Caco-2 (cell line): ENCODE measurements around the gene RYR1. TPM values are rescaled to one million over a fixed set of nuclear protein-coding genes. Genes with fewer than 3 reads are reported as not detected.

Experiments
- BruUV-seq: library from RNA; stranded (reverse); fragments of 400-500 nt; replicated peaks from 2 replicates; lab custom pipeline; 2021; lab: Mats Ljungman, UMichigan
- CTCF ChIA-PET: fragments of 300-600 bp; sonication (Branson Sonifier 250); formaldehyde crosslinking; loops from one replicate; lab custom pipeline; 2022; ENCODE audit warnings: antibody characterized with exemption; lab: Charles Lee
- POLR2A ChIA-PET: fragments of 300-600 bp; sonication (Branson Sonifier 250); formaldehyde crosslinking; loops from one replicate; lab custom pipeline; 2022; ENCODE audit warnings: antibody characterized with exemption; lab: Charles Lee
- DNase-seq, 2 experiments: peaks; one replicate each; pipeline versions ENCODE4 v3.0.0 to v3.0.0-alpha.2; 2020 to 2022
- H3K27me3 ChIP-seq: replicated peaks from 2 replicates; pipeline ENCODE4 v1.6.0; 2011; ENCODE audit warnings: low read length; ENCODE audit not compliant: control insufficient read depth, insufficient read depth
- H3K36me3 ChIP-seq: 2 replicates; pipeline ENCODE4 v1.5.1; 2011; ENCODE audit warnings: low read length; ENCODE audit not compliant: control insufficient read depth, insufficient read depth
- H3K4me1 ChIP-seq: fragments of 250-450 bp; sonication (Bioruptor Pico); 2 replicates; pipeline ENCODE4 v1.5.1; 2020; ENCODE audit warnings: mild to moderate bottlenecking
- H3K4me3 ChIP-seq: 2 replicates; pipeline ENCODE4 v1.5.1; 2011; ENCODE audit warnings: low read depth, mild to moderate bottlenecking, control low read depth, low read length
- H3K9me3 ChIP-seq: fragments of 250-450 bp; sonication (Bioruptor Pico); 2 replicates; pipeline ENCODE4 v1.5.1; 2020; ENCODE audit warnings: mild to moderate bottlenecking, moderate library complexity
- H3K27ac Mint-ChIP-seq: one replicate; pipeline ENCODE4 v1.8.0; 2022; ENCODE audit warnings: mixed read lengths; ENCODE audit not compliant: unreplicated experiment
- H3K27me3 Mint-ChIP-seq: one replicate; pipeline ENCODE4 v1.8.0; 2022; ENCODE audit warnings: mixed read lengths; ENCODE audit not compliant: insufficient read depth, unreplicated experiment
- H3K36me3 Mint-ChIP-seq: one replicate; pipeline ENCODE4 v1.8.0; 2022; ENCODE audit warnings: mild to moderate bottlenecking, mixed read lengths; ENCODE audit not compliant: insufficient read depth, unreplicated experiment
- H3K4me1 Mint-ChIP-seq: one replicate; pipeline ENCODE4 v1.8.0; 2022; ENCODE audit warnings: low read depth, mixed read lengths; ENCODE audit not compliant: unreplicated experiment
- H3K4me3 Mint-ChIP-seq: one replicate; pipeline ENCODE4 v1.8.0; 2022; ENCODE audit warnings: mild to moderate bottlenecking, moderate library complexity, mixed read lengths; ENCODE audit not compliant: unreplicated experiment
- H3K9me3 Mint-ChIP-seq: one replicate; pipeline ENCODE4 v1.8.0; 2022; ENCODE audit warnings: mixed read lengths; ENCODE audit not compliant: unreplicated experiment
- CTCF ChIP-seq, 2 experiments: fragments of 200-600 bp in 1 of 2; IDR thresholded peaks; 1 replicate in 1 of 2; 2 replicates in 1 of 2; pipeline versions ENCODE4 v1.5.1 to v1.8.0; 2011 to 2022; ENCODE audit warnings: antibody characterized with exemption in 1 of 2, control low read depth in 1 of 2, inconsistent platforms in 1 of 2, low read depth in 1 of 2, low read length in 1 of 2, mild to moderate bottlenecking in 1 of 2, moderate library complexity in 1 of 2; ENCODE audit not compliant: insufficient read depth in 1 of 2, severe bottlenecking in 1 of 2, unreplicated experiment in 1 of 2
- intact Hi-C: fragments of 100-400 bp; cut with micrococcal nuclease; formaldehyde crosslinking; loops from one replicate; pipeline ENCODE4 v1.10.0; 2022; ENCODE audit not compliant: unreplicated experiment
- total RNA-seq: library from RNA; stranded (reverse); gene quantifications from 2 replicates; pipeline ENCODE4 v1.2.3, GENCODE V29; 2022

Gene RYR1
- total RNA-seq, 1 experiment from 2014 or later, result 5.6 TPM

GRCh38 chr19:38614289-38614688 lies 180.8 kb downstream of the RYR1 start:
- no peaks in the 10 kb centered on the region for H3K9me3 ChIP-seq
- DNase-seq, result no peak
- intact Hi-C loops, result no loop called here
- BruUV-seq, result no TSS peak
- H3K4me3 Mint-ChIP-seq, result no peak overlapping the region
- TF ChIP-seq CTCF (IDR thresholded peaks at IDR 0.05; ENCODE audit: insufficient read depth in 1 of 2, low read depth in 1 of 2, low read length in 1 of 2, severe bottlenecking in 1 of 2, unreplicated experiment in 1 of 2), result no peak
- H3K27me3 ChIP-seq, result no peaks in the 10 kb centered on the region
- ChIA-PET CTCF (no interaction called here), POLR2A (no interaction called here)
- no peak overlapping the region for H3K4me3 ChIP-seq
- H3K36me3 Mint-ChIP-seq, result peaks cover 8% of the 10 kb centered on the region
- no peaks in the 10 kb centered on the region for H3K36me3 ChIP-seq
- H3K27ac Mint-ChIP-seq, result no peak overlapping the region
- H3K4me1 ChIP-seq, result no peaks in the 10 kb centered on the region
- H3K4me1 Mint-ChIP-seq, result no peaks in the 10 kb centered on the region
- no peaks in the 10 kb centered on the region for H3K9me3 Mint-ChIP-seq
- H3K27me3 Mint-ChIP-seq, result no peaks in the 10 kb centered on the region

GRCh38 chr19:38615007-38615581 lies 181.6 kb downstream of the RYR1 start:
- POLR2A ChIA-PET, result no interaction called here
- Mint-ChIP-seq H3K4me3 (no peak overlapping the region), H3K9me3 (no peaks in the 10 kb centered on the region), H3K4me1 (peaks cover 7% of the 10 kb centered on the region), H3K27me3 (no peaks in the 10 kb centered on the region), H3K36me3 (peaks cover 16% of the 10 kb centered on the region), H3K27ac (no peak overlapping the region)
- H3K4me3 ChIP-seq, result no peak overlapping the region
- CTCF ChIA-PET, result no interaction called here
- no peaks in the 10 kb centered on the region for H3K36me3 ChIP-seq
- BruUV-seq, result no TSS peak
- no peaks in the 10 kb centered on the region for H3K9me3 ChIP-seq
- no peak for TF ChIP-seq CTCF (IDR thresholded peaks at IDR 0.05; ENCODE audit: insufficient read depth in 1 of 2, low read depth in 1 of 2, low read length in 1 of 2, severe bottlenecking in 1 of 2, unreplicated experiment in 1 of 2)
- H3K27me3 ChIP-seq, result no peaks in the 10 kb centered on the region
- intact Hi-C loops, result loop anchor here (5.0 kb wide), 1 partner anchor 73 kb away; no protein-coding TSS in a partner anchor
- no peaks in the 10 kb centered on the region for H3K4me1 ChIP-seq
- DNase-seq, result no peak

- ChIA-PET POLR2A (interaction anchor here (0.6 kb wide), 1 partner anchor 37 kb away, joined by 13 read pairs; no protein-coding TSS in a partner anchor), CTCF (no interaction called here)
- H3K4me3 ChIP-seq, result no peak overlapping the region
- no peaks in the 10 kb centered on the region for H3K9me3 Mint-ChIP-seq
- no TSS peak for BruUV-seq
- no peaks in the 10 kb centered on the region for H3K27me3 Mint-ChIP-seq
- no peak for DNase-seq
- no peaks in the 10 kb centered on the region for H3K4me1 ChIP-seq
- TF ChIP-seq CTCF (IDR thresholded peaks at IDR 0.05; ENCODE audit: insufficient read depth in 1 of 2, low read depth in 1 of 2, low read length in 1 of 2, severe bottlenecking in 1 of 2, unreplicated experiment in 1 of 2), result no peak
- H3K27me3 ChIP-seq, result no peaks in the 10 kb centered on the region
- peak overlapping the region; percentile 37 for H3K4me3 Mint-ChIP-seq
- peaks cover 1% of the 10 kb centered on the region; the same call in 1 of the 2 replicates for H3K36me3 ChIP-seq
- H3K9me3 ChIP-seq, result no peaks in the 10 kb centered on the region
- H3K27ac Mint-ChIP-seq, result peak overlapping the region; percentile 60
- intact Hi-C loops, result loop anchor here (5.0 kb wide), 1 partner anchor 74 kb away; no protein-coding TSS in a partner anchor
- H3K4me1 Mint-ChIP-seq, result peaks cover 7% of the 10 kb centered on the region
- peaks cover 28% of the 10 kb centered on the region for H3K36me3 Mint-ChIP-seq
Measured at GRCh38 chr19:38616265-38616664, 182.8 kb downstream of the RYR1 start.
